Thoracic aorta (tissue), 2 donors: ENCODE data around the gene GGT1. TPM values are rescaled to one million over a fixed set of nuclear protein-coding genes. Genes with fewer than 3 reads are reported as not detected.

Experiments
- ATAC-seq: fragments of 150-250 bp; one replicate; pipeline ENCODE4 v1.8.0; 2017; ENCODE audit warnings: low read depth; ENCODE audit not compliant: insufficient number of reproducible peaks, low FRiP score
- DNase-seq: peaks from one replicate; pipeline ENCODE4 v3.0.0-alpha.2; 2020; ENCODE audit warnings: low spot score
- H3K27ac ChIP-seq, 2 donors: fragments of 200-600 bp; sonication (generic); 1 replicate in 1 of 2; 2 replicates in 1 of 2; pipeline ENCODE4 v1.5.1; 2016; ENCODE audit warnings: mild to moderate bottlenecking in 2 of 2, moderate library complexity in 2 of 2
- H3K27me3 ChIP-seq: fragments of 200-600 bp; sonication (generic); replicated peaks from 2 replicates; pipeline ENCODE4 v1.6.0; 2016; ENCODE audit warnings: mild to moderate bottlenecking; ENCODE audit not compliant: insufficient read depth
- H3K36me3 ChIP-seq: fragments of 200-600 bp; sonication (generic); one replicate; pipeline ENCODE4 v1.5.1; 2016
- H3K4me1 ChIP-seq, 2 donors: fragments of 200-600 bp; sonication (generic); 1 replicate in 1 of 2; 2 replicates in 1 of 2; pipeline versions ENCODE4 v1.5.1 to v1.6.0; 2016; ENCODE audit warnings: low read depth in 2 of 2, mild to moderate bottlenecking in 1 of 2; ENCODE audit not compliant: control insufficient read depth in 1 of 2
- H3K4me3 ChIP-seq: fragments of 200-600 bp; sonication (generic); 2 replicates; pipeline ENCODE4 v1.5.1; 2016; ENCODE audit warnings: mild to moderate bottlenecking
- H3K9me3 ChIP-seq: fragments of 200-600 bp; sonication (generic); 2 replicates; pipeline ENCODE4 v1.5.1; 2016
- total RNA-seq, 2 donors: library from RNA; depleted of rRNA; stranded (reverse); fragments of >200 nt; gene quantifications; one replicate each; pipeline versions ENCODE4 v1.1.0 to v1.2.3, GENCODE V29; 2016
- TF ChIP-seq, protein P1 (sequence below): fragments of 200-600 bp; sonication (generic); IDR thresholded peaks from one replicate; pipeline ENCODE4 v1.5.1; 2019; ENCODE audit warnings: antibody characterized with exemption

GGT1 gene
- total RNA-seq, 2 donors from 2014 or later = 3.4 to 3.7 TPM

GRCh38 chr22:24567668-24568067 is 35.3 kb upstream of the GGT1 start:
- peaks cover 29% of the 10 kb centered on the region for H3K36me3 ChIP-seq
- DNase-seq = no peak

DNA sequence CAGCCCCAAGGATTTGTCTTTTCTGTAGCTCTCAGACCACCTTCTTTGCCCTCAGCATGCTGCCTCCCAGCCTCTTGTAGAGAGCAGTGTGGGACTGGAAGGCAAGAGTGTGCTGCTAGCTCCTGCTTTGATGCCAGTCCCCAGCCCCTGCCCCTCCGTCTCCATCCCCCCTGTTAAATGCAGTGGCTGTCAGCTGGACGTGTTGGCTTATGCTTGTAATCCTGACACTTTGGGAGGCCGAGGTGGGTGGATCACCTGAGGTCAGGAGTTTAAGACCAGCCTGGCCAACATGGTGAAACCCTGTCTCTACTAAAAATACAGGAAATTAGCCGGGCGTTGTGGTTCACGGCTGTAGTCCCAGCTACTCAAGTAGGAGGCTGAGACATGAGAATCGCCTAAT is 31.7 kb upstream of the GGT1 start:
- TF ChIP-seq, protein P1, sequence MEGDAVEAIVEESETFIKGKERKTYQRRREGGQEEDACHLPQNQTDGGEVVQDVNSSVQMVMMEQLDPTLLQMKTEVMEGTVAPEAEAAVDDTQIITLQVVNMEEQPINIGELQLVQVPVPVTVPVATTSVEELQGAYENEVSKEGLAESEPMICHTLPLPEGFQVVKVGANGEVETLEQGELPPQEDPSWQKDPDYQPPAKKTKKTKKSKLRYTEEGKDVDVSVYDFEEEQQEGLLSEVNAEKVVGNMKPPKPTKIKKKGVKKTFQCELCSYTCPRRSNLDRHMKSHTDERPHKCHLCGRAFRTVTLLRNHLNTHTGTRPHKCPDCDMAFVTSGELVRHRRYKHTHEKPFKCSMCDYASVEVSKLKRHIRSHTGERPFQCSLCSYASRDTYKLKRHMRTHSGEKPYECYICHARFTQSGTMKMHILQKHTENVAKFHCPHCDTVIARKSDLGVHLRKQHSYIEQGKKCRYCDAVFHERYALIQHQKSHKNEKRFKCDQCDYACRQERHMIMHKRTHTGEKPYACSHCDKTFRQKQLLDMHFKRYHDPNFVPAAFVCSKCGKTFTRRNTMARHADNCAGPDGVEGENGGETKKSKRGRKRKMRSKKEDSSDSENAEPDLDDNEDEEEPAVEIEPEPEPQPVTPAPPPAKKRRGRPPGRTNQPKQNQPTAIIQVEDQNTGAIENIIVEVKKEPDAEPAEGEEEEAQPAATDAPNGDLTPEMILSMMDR = no peak
- ATAC-seq = no peak

More at GRCh38 chr22:24567668-24568067, 35.3 kb upstream of the GGT1 start:
- TF ChIP-seq, protein P1 = no peak
- Histone ChIP-seq H3K27me3 (no peaks in the 10 kb centered on the region), H3K4me3 (no peak overlapping the region), H3K27ac (no peak overlapping the region), H3K9me3 (no peaks in the 10 kb centered on the region), H3K4me1 (peaks cover 0 to 12% of the 10 kb centered on the region in 2 donors)
- no peak for ATAC-seq

GRCh38 chr22:24576778-24577177 is 26.2 kb upstream of the GGT1 start:
- no peaks in the 10 kb centered on the region for H3K27me3 ChIP-seq
- no peaks in the 10 kb centered on the region for H3K4me1 ChIP-seq
- no peak for ATAC-seq
- no peak overlapping the region for H3K4me3 ChIP-seq
- TF ChIP-seq, protein P1 = no peak
- H3K36me3 ChIP-seq = peaks cover 31% of the 10 kb centered on the region
- H3K9me3 ChIP-seq = no peaks in the 10 kb centered on the region
- H3K27ac ChIP-seq = no peak overlapping the region
- DNase-seq = no peak

More for the DNA sequence above, 31.7 kb upstream of the GGT1 start:
- no peak for DNase-seq
- Histone ChIP-seq H3K27me3 (no peaks in the 10 kb centered on the region), H3K27ac (no peak overlapping the region), H3K9me3 (no peaks in the 10 kb centered on the region), H3K4me1 (peaks cover 0 to 4% of the 10 kb centered on the region in 2 donors), H3K4me3 (no peak overlapping the region), H3K36me3 (peaks cover 48% of the 10 kb centered on the region)

GRCh38 chr22:24578355-24579257 is 24.4 kb upstream of the GGT1 start:
- TF ChIP-seq, protein P1 = no peak
- H3K27me3 ChIP-seq = no peaks in the 10 kb centered on the region
- H3K36me3 ChIP-seq = peaks cover 16% of the 10 kb centered on the region
- H3K9me3 ChIP-seq = no peaks in the 10 kb centered on the region
- H3K4me3 ChIP-seq = no peak overlapping the region
- H3K4me1 ChIP-seq = peaks cover 5 to 9% of the 10 kb centered on the region in 2 donors
- ATAC-seq = no peak
- no peak for DNase-seq
- no peak overlapping the region for H3K27ac ChIP-seq

- TF ChIP-seq, protein P1 = no peak
- H3K27ac ChIP-seq = no peak overlapping the region
- peaks cover 10 to 16% of the 10 kb centered on the region in 2 donors for H3K4me1 ChIP-seq
These were observed 23.8 kb upstream of the GGT1 start for GRCh38 chr22:24579258-24579601.

More at GRCh38 chr22:24579258-24579601, 23.8 kb upstream of the GGT1 start:
- DNase-seq (no peak), ATAC-seq (no peak)
- no peak overlapping the region for H3K4me3 ChIP-seq
- peaks cover 11% of the 10 kb centered on the region for H3K36me3 ChIP-seq
- no peaks in the 10 kb centered on the region for H3K27me3 ChIP-seq
- no peaks in the 10 kb centered on the region for H3K9me3 ChIP-seq
